Keratinocyte (primary cell): Measurements from ENCODE around the gene HAVCR2. TPM values are rescaled to one million over a fixed set of nuclear protein-coding genes. Genes with fewer than 3 reads are reported as not detected.

Experiments
- DNase-seq: peaks from one replicate; pipeline ENCODE4 v3.0.0-alpha.2; 2011; ENCODE audit warnings: low read depth, missing footprints, low spot score
- FAIRE-seq: peaks from 2 replicates; lab custom pipeline; 2011; peaks lifted over from hg19 to GRCh38; lab: Jason Lieb, UNC
- H2AFZ ChIP-seq: 2 replicates; pipeline ENCODE4 v1.6.0; 2012; ENCODE audit warnings: low read length, control low read depth, inconsistent platforms; ENCODE audit not compliant: control insufficient read depth
- H3K27ac ChIP-seq: 2 replicates; pipeline ENCODE4 v1.5.1; 2011; ENCODE audit warnings: low read length; ENCODE audit not compliant: control insufficient read depth, insufficient read depth
- H3K27me3 ChIP-seq: 3 replicates; pipeline ENCODE4 v1.6.0; 2011; ENCODE audit warnings: low read length; ENCODE audit not compliant: control insufficient read depth, insufficient read depth; ENCODE audit errors: extremely low read depth
- H3K36me3 ChIP-seq, 2 experiments: 2 replicates in 1 of 2; 3 replicates in 1 of 2; pipeline ENCODE4 v1.5.1; 2011; ENCODE audit warnings: low read length in 2 of 2, mild to moderate bottlenecking in 1 of 2; ENCODE audit not compliant: control insufficient read depth in 2 of 2, insufficient read depth in 2 of 2; ENCODE audit errors: extremely low read depth in 1 of 2
- H3K4me1 ChIP-seq: 3 replicates; pipeline ENCODE4 v1.5.1; 2011; ENCODE audit warnings: low read length; ENCODE audit not compliant: control insufficient read depth, insufficient read depth; ENCODE audit errors: extremely low read depth
- H3K4me2 ChIP-seq: 3 replicates; pipeline ENCODE4 v1.6.0; 2011; ENCODE audit warnings: low read depth, low read length; ENCODE audit not compliant: control insufficient read depth, insufficient read depth; ENCODE audit errors: extremely low read depth
- H3K4me3 ChIP-seq, 3 experiments: fragments of 200-600 bp in 1 of 3; sonication (generic) in 1 of 3; 2 replicates in 2 of 3; 3 replicates in 1 of 3; pipeline ENCODE4 v1.5.1; 2011 to 2016; ENCODE audit warnings: low read length in 3 of 3, mild to moderate bottlenecking in 3 of 3, control low read depth in 2 of 3, inconsistent platforms in 1 of 3, low read depth in 1 of 3, mixed read lengths in 1 of 3, mixed run types in 1 of 3, moderate library complexity in 1 of 3; ENCODE audit not compliant: control insufficient read depth in 2 of 3, insufficient read depth in 2 of 3; ENCODE audit errors: extremely low read depth in 1 of 3
- H3K79me2 ChIP-seq: 2 replicates; pipeline ENCODE4 v1.6.0; 2012; ENCODE audit warnings: low read length; ENCODE audit not compliant: control insufficient read depth, insufficient read depth
- H3K9ac ChIP-seq: 3 replicates; pipeline ENCODE4 v1.6.0; 2011; ENCODE audit warnings: low read length; ENCODE audit not compliant: control insufficient read depth, insufficient read depth; ENCODE audit errors: extremely low read depth
- H3K9me1 ChIP-seq: 3 replicates; pipeline ENCODE4 v1.6.0; 2011; ENCODE audit warnings: low read length; ENCODE audit not compliant: control insufficient read depth, insufficient read depth; ENCODE audit errors: extremely low read depth
- H3K9me3 ChIP-seq: 2 replicates; pipeline ENCODE4 v1.5.1; 2012; ENCODE audit warnings: low read depth, low read length; ENCODE audit not compliant: control insufficient read depth
- H4K20me1 ChIP-seq: 3 replicates; pipeline ENCODE4 v1.6.0; 2011; ENCODE audit warnings: low read length; ENCODE audit not compliant: control insufficient read depth, insufficient read depth; ENCODE audit errors: extremely low read depth
- EZH2 ChIP-seq: IDR thresholded peaks from one replicate; pipeline ENCODE4 v1.6.1; 2012; ENCODE audit warnings: inconsistent platforms, mild to moderate bottlenecking, low read length, moderate library complexity
- dilution Hi-C: fragments of 300-500 bp; cut with MboI; formaldehyde crosslinking; loops from one replicate; pipeline ENCODE4 v1.7.0; 2020; ENCODE audit warnings: low sequenced_read_pairs; ENCODE audit not compliant: extremely low pct_ligation_motif_present
- polyA plus RNA-seq, 5 experiments: library from polyadenylated mRNA; depleted of rRNA in 3 of 5; stranded (reverse) in 3 of 5; stranded (forward) in 1 of 5; unstranded in 1 of 5; fragments of >200 nt; gene quantifications; 1 replicate in 1 of 5; 2 replicates in 3 of 5; 3 replicates in 1 of 5; pipeline versions ENCODE4 v1.2.1 to v1.2.3, GENCODE V29; 2011 to 2012; ENCODE audit warnings: missing spikeins in 2 of 5, low read depth in 1 of 5, low replicate concordance in 1 of 5
- TF ChIP-seq, protein P1 (sequence below), 3 experiments: IDR thresholded peaks in 1 of 3; conservative IDR thresholded peaks in 1 of 3; optimal IDR thresholded peaks in 1 of 3; 2 replicates in 2 of 3; 3 replicates in 1 of 3; pipeline versions ENCODE3 to v1.5.1; 2011; ENCODE audit warnings: low read length in 3 of 3, mild to moderate bottlenecking in 3 of 3, moderate library complexity in 2 of 3, control low read depth in 1 of 3, inconsistent platforms in 1 of 3; ENCODE audit not compliant: insufficient read depth in 2 of 3; ENCODE audit errors: extremely low read depth in 1 of 3

Gene HAVCR2
- polyA plus RNA-seq, 1 donor (not counting 4 experiments of a cell fraction or from before 2014, with no cell fraction given): 0.03 TPM

DNA sequence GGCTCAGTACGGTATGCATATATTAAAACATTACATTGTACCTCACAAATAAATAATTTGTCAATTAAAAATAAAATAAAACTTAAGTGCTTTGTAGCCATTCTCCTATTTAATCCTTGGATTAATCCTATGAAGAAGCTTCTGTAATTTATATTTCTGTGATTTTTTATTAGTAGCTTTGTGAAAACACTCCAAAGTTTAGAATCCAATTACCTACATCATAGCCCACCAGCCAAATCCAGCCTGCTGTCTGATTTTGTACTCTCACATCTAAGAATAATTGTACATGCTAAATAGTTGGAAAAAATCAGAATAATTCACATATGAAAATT, 23.4 kb upstream of the HAVCR2 start:
- Histone ChIP-seq H3K4me1 (no peaks in the 10 kb centered on the region), H3K36me3 (no peaks in the 10 kb centered on the region), H3K4me3 (no peak overlapping the region), H3K9ac (no peak overlapping the region), H3K79me2 (no peaks in the 10 kb centered on the region), H3K27ac (no peak overlapping the region), H3K27me3 (no peaks in the 10 kb centered on the region), H3K9me1 (no peaks in the 10 kb centered on the region), H2AFZ (no peak overlapping the region), H4K20me1 (no peaks in the 10 kb centered on the region), H3K9me3 (no peaks in the 10 kb centered on the region), H3K4me2 (no peak overlapping the region)
- DNase-seq: no peak
- no peak for FAIRE-seq
- TF ChIP-seq, protein P1, sequence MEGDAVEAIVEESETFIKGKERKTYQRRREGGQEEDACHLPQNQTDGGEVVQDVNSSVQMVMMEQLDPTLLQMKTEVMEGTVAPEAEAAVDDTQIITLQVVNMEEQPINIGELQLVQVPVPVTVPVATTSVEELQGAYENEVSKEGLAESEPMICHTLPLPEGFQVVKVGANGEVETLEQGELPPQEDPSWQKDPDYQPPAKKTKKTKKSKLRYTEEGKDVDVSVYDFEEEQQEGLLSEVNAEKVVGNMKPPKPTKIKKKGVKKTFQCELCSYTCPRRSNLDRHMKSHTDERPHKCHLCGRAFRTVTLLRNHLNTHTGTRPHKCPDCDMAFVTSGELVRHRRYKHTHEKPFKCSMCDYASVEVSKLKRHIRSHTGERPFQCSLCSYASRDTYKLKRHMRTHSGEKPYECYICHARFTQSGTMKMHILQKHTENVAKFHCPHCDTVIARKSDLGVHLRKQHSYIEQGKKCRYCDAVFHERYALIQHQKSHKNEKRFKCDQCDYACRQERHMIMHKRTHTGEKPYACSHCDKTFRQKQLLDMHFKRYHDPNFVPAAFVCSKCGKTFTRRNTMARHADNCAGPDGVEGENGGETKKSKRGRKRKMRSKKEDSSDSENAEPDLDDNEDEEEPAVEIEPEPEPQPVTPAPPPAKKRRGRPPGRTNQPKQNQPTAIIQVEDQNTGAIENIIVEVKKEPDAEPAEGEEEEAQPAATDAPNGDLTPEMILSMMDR (optimal IDR thresholded peaks at IDR 0.05 in 1 of 3, IDR thresholded peaks at IDR 0.05 in 1 of 3, conservative IDR thresholded peaks at IDR 0.05 in 1 of 3; ENCODE audit: extremely low read depth in 1 of 3, insufficient read depth in 2 of 3, low read length in 3 of 3): no peak
- TF ChIP-seq EZH2: no peak
- dilution Hi-C loops: no loop called here

DNA sequence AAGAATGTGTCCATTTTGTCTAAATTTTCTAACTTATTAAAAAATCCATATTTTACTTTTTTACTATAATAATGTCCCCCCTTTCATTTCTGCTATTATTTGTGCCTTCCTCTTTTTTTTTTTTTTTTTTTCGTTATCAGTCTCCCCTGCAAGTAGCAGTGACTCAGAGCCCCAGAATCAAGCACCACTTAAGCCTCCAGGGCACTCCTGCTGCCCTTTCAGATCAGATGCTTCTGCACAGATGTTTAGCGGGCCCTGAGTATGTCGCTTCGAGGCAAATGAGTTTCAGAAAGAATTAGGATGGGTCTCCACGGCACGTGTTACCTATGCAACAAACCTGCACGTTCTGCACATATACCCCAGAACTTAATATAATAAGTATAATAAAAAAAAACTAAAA, 22.1 kb upstream of the HAVCR2 start:
- H3K27ac ChIP-seq: no peak overlapping the region
- no peaks in the 10 kb centered on the region for H3K4me1 ChIP-seq
- no peaks in the 10 kb centered on the region for H3K79me2 ChIP-seq
- no peaks in the 10 kb centered on the region for H4K20me1 ChIP-seq
- no peak overlapping the region for H2AFZ ChIP-seq
- no peaks in the 10 kb centered on the region for H3K9me3 ChIP-seq
- TF ChIP-seq, protein P1 (optimal IDR thresholded peaks at IDR 0.05 in 1 of 3, IDR thresholded peaks at IDR 0.05 in 1 of 3, conservative IDR thresholded peaks at IDR 0.05 in 1 of 3; ENCODE audit: extremely low read depth in 1 of 3, insufficient read depth in 2 of 3, low read length in 3 of 3): no peak
- no peak for TF ChIP-seq EZH2
- H3K4me2 ChIP-seq: no peak overlapping the region
- no peaks in the 10 kb centered on the region for H3K27me3 ChIP-seq
- FAIRE-seq (no peak), DNase-seq (no peak)
- H3K9me1 ChIP-seq: no peaks in the 10 kb centered on the region
- no peak overlapping the region for H3K4me3 ChIP-seq
- dilution Hi-C loops: no loop called here
- H3K9ac ChIP-seq: no peak overlapping the region
- no peaks in the 10 kb centered on the region for H3K36me3 ChIP-seq
